ENCODE data around the gene ABCG4. TPM values are rescaled to one million over a fixed set of nuclear protein-coding genes. Genes with fewer than 3 reads are reported as not detected.

The ABCG4 gene
- total RNA-seq, 1 experiment from 2014 or later, result 1.9 TPM

DNA sequence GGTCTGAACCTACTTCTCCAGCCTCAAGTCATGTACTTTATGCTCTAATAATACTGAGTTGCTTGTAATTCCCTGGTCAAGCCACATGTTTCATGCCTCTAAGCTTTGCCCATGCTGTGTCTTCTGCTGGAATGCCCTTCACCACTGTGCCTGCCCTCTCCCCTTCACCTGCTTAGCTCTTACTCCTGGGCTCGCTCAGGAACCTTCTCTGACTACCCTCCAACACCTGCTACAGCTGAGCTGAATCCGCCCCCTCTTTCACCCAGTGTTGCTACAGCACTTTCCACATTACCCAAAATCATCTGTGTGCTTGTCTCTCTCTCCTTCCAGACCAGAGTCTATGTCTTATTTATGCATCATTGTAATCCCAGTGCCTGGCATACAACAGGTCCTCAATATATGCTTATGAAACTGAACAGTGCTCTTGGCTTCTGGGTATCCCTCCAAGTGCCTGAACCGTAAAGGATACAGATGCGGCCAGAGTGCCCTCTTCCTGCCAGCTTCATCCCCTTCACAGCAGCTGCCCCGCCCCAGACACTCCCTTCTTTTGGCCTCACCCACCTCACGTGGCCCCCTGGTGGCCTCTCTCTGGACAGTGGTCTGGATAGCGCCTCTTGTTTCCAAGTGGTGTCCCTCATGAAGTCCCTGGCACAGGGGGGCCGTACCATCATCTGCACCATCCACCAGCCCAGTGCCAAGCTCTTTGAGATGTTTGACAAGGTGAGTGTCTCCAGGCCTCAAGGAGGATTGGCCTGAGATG lies 7.1 kb downstream of the ABCG4 start:
- no peak overlapping the region for H3K4me3 ChIP-seq (replicated peaks in 1 of 2; ENCODE audit: low read depth in 1 of 2, low read length in 2 of 2)
- ChIA-PET CTCF (interaction anchor here (0.9 to 1.7 kb wide), 7 partner anchors 8 to 182 kb away, joined by 3 to 7 read pairs (median 4); partner anchors contain the start of gene CBL), RAD21 (ENCODE audit: low non-redundant PET in 1 of 2, low total read pairs in 2 of 2, uncharacterized antibody in 2 of 2, unreplicated experiment in 2 of 2) (no interaction called here), POLR2A (interaction anchor here (1.1 kb wide), 1 partner anchor 11 kb away, joined by 3 read pairs; no protein-coding TSS in a partner anchor)
- peaks cover 8 to 11% of the 10 kb centered on the region in 2 experiments; a peak in 3 of 4 replicates for H3K4me1 ChIP-seq (ENCODE audit: control insufficient read depth in 1 of 2, insufficient read depth in 2 of 2, low read length in 2 of 2)
- H3K36me3 ChIP-seq (ENCODE audit: control insufficient read depth in 1 of 2, insufficient read depth in 2 of 2, low read length in 2 of 2), result no peaks in the 10 kb centered on the region
- H4K20me1 ChIP-seq (ENCODE audit: insufficient read depth), result no peaks in the 10 kb centered on the region
- TF ChIP-seq, protein P1, sequence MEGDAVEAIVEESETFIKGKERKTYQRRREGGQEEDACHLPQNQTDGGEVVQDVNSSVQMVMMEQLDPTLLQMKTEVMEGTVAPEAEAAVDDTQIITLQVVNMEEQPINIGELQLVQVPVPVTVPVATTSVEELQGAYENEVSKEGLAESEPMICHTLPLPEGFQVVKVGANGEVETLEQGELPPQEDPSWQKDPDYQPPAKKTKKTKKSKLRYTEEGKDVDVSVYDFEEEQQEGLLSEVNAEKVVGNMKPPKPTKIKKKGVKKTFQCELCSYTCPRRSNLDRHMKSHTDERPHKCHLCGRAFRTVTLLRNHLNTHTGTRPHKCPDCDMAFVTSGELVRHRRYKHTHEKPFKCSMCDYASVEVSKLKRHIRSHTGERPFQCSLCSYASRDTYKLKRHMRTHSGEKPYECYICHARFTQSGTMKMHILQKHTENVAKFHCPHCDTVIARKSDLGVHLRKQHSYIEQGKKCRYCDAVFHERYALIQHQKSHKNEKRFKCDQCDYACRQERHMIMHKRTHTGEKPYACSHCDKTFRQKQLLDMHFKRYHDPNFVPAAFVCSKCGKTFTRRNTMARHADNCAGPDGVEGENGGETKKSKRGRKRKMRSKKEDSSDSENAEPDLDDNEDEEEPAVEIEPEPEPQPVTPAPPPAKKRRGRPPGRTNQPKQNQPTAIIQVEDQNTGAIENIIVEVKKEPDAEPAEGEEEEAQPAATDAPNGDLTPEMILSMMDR (IDR thresholded peaks at IDR 0.05 in 2 of 3, conservative IDR thresholded peaks at IDR 0.05 in 1 of 3; ENCODE audit: borderline replicate concordance in 1 of 3, insufficient read depth in 1 of 3, low read depth in 2 of 3, low read length in 2 of 3), result peak; percentile 58 to 65 (median 60); a peak in 5 of 6 replicates
- TF ChIP-seq EZH2 (IDR thresholded peaks at IDR 0.05), result no peak
- no peaks in the 10 kb centered on the region for H3K27me3 ChIP-seq (ENCODE audit: insufficient read depth, low read length)
- H3K27ac ChIP-seq (ENCODE audit: low read depth, low read length), result no peak overlapping the region
- H3K9me3 ChIP-seq (ENCODE audit: control insufficient read depth in 1 of 2, insufficient read depth in 1 of 2, low read depth in 1 of 2, low read length in 2 of 2), result no peaks in the 10 kb centered on the region
- H3K4me2 ChIP-seq (ENCODE audit: low read length), result peak overlapping the region; percentile 38; the same call in 1 of the 2 replicates
- BruUV-seq (replicated peaks), result no TSS peak
- DNase-seq (ENCODE audit: low read depth, low spot score) (peak; percentile 43), ATAC-seq (peak; percentile 94)
- no peaks in the 10 kb centered on the region for H3K79me2 ChIP-seq (ENCODE audit: insufficient read depth, low read length)
- H3K9me2 ChIP-seq (ENCODE audit: insufficient read depth), result no peaks in the 10 kb centered on the region
- H2AFZ ChIP-seq (ENCODE audit: low read depth, low read length, poor library complexity, severe bottlenecking), result no peak overlapping the region
- intact Hi-C loops (cut with micrococcal nuclease), result no loop called here
- H3K9ac ChIP-seq (ENCODE audit: low read length), result no peak overlapping the region

DNA sequence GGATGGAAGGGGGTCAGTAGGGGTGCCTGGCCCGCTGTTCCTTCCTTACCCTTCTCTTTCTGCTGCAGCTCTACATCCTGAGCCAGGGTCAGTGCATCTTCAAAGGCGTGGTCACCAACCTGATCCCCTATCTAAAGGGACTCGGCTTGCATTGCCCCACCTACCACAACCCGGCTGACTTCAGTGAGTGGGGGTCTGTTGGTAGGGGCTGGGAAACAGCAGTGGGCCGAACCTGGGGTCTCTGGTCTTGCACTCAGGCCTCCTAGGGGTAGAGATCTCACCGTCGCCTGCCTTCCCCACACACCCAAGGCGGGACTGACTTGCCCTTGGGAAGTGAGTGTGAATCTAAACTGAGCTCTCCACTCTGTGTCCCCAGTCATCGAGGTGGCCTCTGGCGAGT lies 7.6 kb downstream of the ABCG4 start:
- intact Hi-C loops (cut with micrococcal nuclease), result no loop called here
- TF ChIP-seq, protein P2, sequence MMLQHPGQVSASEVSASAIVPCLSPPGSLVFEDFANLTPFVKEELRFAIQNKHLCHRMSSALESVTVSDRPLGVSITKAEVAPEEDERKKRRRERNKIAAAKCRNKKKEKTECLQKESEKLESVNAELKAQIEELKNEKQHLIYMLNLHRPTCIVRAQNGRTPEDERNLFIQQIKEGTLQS (IDR thresholded peaks at IDR 0.05), result no peak
- TF ChIP-seq JUND (IDR thresholded peaks at IDR 0.05), result no peak
- TF ChIP-seq, protein P3, sequence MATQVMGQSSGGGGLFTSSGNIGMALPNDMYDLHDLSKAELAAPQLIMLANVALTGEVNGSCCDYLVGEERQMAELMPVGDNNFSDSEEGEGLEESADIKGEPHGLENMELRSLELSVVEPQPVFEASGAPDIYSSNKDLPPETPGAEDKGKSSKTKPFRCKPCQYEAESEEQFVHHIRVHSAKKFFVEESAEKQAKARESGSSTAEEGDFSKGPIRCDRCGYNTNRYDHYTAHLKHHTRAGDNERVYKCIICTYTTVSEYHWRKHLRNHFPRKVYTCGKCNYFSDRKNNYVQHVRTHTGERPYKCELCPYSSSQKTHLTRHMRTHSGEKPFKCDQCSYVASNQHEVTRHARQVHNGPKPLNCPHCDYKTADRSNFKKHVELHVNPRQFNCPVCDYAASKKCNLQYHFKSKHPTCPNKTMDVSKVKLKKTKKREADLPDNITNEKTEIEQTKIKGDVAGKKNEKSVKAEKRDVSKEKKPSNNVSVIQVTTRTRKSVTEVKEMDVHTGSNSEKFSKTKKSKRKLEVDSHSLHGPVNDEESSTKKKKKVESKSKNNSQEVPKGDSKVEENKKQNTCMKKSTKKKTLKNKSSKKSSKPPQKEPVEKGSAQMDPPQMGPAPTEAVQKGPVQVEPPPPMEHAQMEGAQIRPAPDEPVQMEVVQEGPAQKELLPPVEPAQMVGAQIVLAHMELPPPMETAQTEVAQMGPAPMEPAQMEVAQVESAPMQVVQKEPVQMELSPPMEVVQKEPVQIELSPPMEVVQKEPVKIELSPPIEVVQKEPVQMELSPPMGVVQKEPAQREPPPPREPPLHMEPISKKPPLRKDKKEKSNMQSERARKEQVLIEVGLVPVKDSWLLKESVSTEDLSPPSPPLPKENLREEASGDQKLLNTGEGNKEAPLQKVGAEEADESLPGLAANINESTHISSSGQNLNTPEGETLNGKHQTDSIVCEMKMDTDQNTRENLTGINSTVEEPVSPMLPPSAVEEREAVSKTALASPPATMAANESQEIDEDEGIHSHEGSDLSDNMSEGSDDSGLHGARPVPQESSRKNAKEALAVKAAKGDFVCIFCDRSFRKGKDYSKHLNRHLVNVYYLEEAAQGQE (IDR thresholded peaks at IDR 0.05; ENCODE audit: low read depth), result no peak
- no peak for TF ChIP-seq EZH2phosphoT487 (IDR thresholded peaks at IDR 0.05; ENCODE audit: borderline replicate concordance)
- no peak for TF ChIP-seq CBX3 (IDR thresholded peaks at IDR 0.05; ENCODE audit: low read depth)
- TF ChIP-seq, protein P1 (IDR thresholded peaks at IDR 0.05 in 2 of 3, conservative IDR thresholded peaks at IDR 0.05 in 1 of 3; ENCODE audit: borderline replicate concordance in 1 of 3, insufficient read depth in 1 of 3, low read depth in 2 of 3, low read length in 2 of 3), result peak in 1 of 3 experiments; percentile 5; a peak in 1 of 6 replicates
- Histone ChIP-seq H3K4me2 (ENCODE audit: low read length) (peak overlapping the region; percentile 38; the same call in 1 of the 2 replicates), H2AFZ (ENCODE audit: low read depth, low read length, poor library complexity, severe bottlenecking) (no peak overlapping the region), H3K36me3 (ENCODE audit: control insufficient read depth in 1 of 2, insufficient read depth in 2 of 2, low read length in 2 of 2) (no peaks in the 10 kb centered on the region), H3K9me3 (ENCODE audit: control insufficient read depth in 1 of 2, insufficient read depth in 1 of 2, low read depth in 1 of 2, low read length in 2 of 2) (no peaks in the 10 kb centered on the region), H4K20me1 (ENCODE audit: insufficient read depth) (no peaks in the 10 kb centered on the region), H3K9ac (ENCODE audit: low read length) (no peak overlapping the region), H3K9me2 (ENCODE audit: insufficient read depth) (no peaks in the 10 kb centered on the region), H3K27ac (ENCODE audit: low read depth, low read length) (no peak overlapping the region), H3K4me3 (replicated peaks in 1 of 2; ENCODE audit: low read depth in 1 of 2, low read length in 2 of 2) (no peak overlapping the region), H3K79me2 (ENCODE audit: insufficient read depth, low read length) (no peaks in the 10 kb centered on the region), H3K27me3 (ENCODE audit: insufficient read depth, low read length) (no peaks in the 10 kb centered on the region), H3K4me1 (ENCODE audit: control insufficient read depth in 1 of 2, insufficient read depth in 2 of 2, low read length in 2 of 2) (peaks cover 8 to 11% of the 10 kb centered on the region in 2 experiments; a peak in 3 of 4 replicates)
- CTCF ChIA-PET, result interaction anchor here (1.0 to 1.6 kb wide), 5 partner anchors 9 to 182 kb away, joined by 3 to 6 read pairs (median 3); partner anchors contain the start of gene CBL
- POLR2A ChIA-PET, result no interaction called here
- no peak for DNase-seq (ENCODE audit: low read depth, low spot score)
- ATAC-seq, result no peak
- no TSS peak for BruUV-seq (replicated peaks)
- RAD21 ChIA-PET (ENCODE audit: low non-redundant PET in 1 of 2, low total read pairs in 2 of 2, uncharacterized antibody in 2 of 2, unreplicated experiment in 2 of 2), result no interaction called here
